GM10248 (cell line): ENCODE results near the gene RAPH1.

Experiments used
- CTCF ChIA-PET: fragments of 300-600 bp; sonication (Branson Sonifier 250); formaldehyde crosslinking; extraction: SDS; loops from one replicate; lab custom pipeline; 2021; ENCODE audit warnings: antibody characterized with exemption; lab: Yijun Ruan, JAX
- POLR2A ChIA-PET: fragments of 350-650 bp; sonication (Branson Sonifier 250); formaldehyde crosslinking; extraction: SDS; loops from one replicate; lab custom pipeline; 2020; ENCODE audit warnings: antibody characterized with exemption; lab: Yijun Ruan, JAX
- DNase-seq: peaks from one replicate; pipeline ENCODE4 v3.0.0; 2012; ENCODE audit errors: extremely low spot score
- TF ChIP-seq, protein P1 (sequence below): IDR thresholded peaks from 2 replicates; pipeline ENCODE4 v1.5.1; 2012; ENCODE audit warnings: mild to moderate bottlenecking, low read depth; ENCODE audit errors: extremely low read depth, missing control alignments, control extremely low read depth

Gene RAPH1

DNA sequence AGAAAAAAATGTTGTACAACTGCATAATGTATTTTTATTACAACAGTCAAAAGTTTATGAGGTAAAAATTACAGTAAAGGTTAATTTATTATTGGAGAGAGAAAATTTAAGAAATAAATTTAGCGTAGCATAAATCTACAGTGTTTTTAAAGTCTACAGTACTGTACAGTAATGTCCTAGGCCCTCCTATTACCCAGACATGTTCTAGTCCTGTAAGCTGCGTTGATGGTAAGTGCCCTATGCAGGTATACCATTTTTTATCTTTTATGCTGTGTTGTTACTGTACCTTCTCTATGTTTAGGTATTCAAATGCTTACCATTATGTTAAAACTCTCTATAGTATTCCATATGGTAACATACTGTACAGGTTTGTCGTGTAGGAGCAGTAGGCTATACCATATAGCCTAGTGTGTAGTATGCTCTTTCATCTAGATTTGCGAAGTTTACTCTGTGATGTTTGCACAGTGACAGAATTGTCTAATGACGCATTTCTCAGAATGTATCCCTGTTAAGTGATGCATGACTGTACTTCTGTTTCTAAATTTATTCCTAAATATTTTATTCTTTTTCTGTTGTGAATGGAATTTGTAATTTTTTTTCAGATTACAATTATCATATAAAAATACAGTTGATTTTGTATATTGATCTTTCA lies 182.4 kb downstream of the RAPH1 start:
- no peak for DNase-seq
- ChIA-PET POLR2A (no interaction called here), CTCF (no interaction called here)
- TF ChIP-seq, protein P1, sequence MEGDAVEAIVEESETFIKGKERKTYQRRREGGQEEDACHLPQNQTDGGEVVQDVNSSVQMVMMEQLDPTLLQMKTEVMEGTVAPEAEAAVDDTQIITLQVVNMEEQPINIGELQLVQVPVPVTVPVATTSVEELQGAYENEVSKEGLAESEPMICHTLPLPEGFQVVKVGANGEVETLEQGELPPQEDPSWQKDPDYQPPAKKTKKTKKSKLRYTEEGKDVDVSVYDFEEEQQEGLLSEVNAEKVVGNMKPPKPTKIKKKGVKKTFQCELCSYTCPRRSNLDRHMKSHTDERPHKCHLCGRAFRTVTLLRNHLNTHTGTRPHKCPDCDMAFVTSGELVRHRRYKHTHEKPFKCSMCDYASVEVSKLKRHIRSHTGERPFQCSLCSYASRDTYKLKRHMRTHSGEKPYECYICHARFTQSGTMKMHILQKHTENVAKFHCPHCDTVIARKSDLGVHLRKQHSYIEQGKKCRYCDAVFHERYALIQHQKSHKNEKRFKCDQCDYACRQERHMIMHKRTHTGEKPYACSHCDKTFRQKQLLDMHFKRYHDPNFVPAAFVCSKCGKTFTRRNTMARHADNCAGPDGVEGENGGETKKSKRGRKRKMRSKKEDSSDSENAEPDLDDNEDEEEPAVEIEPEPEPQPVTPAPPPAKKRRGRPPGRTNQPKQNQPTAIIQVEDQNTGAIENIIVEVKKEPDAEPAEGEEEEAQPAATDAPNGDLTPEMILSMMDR: no peak

DNA sequence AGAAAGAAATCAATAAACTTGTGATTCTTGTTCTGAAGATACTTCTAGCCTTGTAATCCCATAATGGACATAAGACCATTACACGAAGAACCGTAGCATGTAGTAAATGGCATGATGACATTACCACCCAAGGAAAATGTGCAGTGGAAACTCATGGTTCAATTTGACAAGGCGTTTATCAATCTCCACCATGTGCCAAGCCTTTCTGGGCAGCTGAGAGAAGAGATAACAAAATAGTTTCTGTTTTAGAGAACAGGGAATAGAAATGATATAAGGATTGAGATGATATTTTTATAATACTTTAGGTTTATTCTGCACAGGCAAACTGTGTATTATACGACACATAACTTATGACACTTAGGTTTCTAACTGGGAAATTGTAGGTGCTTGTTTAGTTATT lies 187.7 kb downstream of the RAPH1 start:
- ChIA-PET CTCF (interaction anchor here (1.2 kb wide), 1 partner anchor 9 kb away, joined by 3 read pairs; no protein-coding TSS in a partner anchor), POLR2A (no interaction called here)
- TF ChIP-seq, protein P1: no peak
- DNase-seq: no peak

DNA sequence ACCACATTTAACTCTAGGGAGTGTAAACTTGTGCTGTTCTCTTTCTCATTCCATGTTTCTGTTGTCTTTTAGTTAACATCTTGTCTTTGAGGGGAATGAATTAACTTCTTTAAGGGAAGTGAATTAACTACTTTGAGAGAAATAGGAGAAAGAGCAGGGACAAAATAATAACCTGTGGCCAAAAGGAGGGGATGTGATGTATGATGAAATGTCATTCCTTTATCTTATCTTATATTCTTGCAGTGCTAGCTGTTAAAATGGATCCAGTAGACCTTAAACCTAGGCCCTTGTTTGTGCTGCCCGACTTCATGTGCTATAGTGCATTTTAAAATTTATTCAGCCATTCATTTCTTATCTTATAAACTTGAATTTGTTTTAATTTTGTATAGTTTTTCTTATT lies 188.5 kb downstream of the RAPH1 start:
- TF ChIP-seq, protein P1: no peak
- ChIA-PET POLR2A (no interaction called here), CTCF (interaction anchor here (1.5 kb wide), 1 partner anchor 9 kb away, joined by 5 read pairs; no protein-coding TSS in a partner anchor)
- DNase-seq: no peak

DNA sequence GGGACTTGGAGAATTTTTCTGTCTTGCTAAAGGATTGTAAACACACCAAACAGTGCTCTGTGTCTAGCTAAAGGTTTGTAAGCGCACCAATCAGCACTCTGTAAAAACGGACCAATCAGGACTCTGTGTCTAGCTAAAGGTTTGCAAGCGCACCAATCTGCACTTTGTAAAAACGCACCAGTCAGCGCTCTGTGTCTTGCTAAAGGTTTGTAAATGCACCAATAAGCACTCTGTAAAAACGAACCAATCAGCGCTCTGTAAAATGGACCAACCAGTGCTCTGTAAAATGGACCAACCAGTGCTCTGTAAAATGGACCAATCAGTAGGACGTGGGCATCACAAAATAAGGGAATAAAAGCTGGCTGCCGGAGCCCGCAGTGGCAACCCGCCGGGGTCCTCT lies 190.4 kb downstream of the RAPH1 start:
- DNase-seq: no peak
- TF ChIP-seq, protein P1: no peak
- CTCF ChIA-PET: interaction anchor here (0.9 kb wide), 1 partner anchor 471 kb away, joined by 3 read pairs; no protein-coding TSS in a partner anchor
- POLR2A ChIA-PET: no interaction called here
